ENCODE data around the gene MAZ.
"Not testable (repeated sequence)": the region's sequence is repeated elsewhere in the genome, so short reads cannot be mapped to it uniquely, and the experiment has no call there.

MAZ gene

GRCh38 chr16:29806099-29806579 lies at the start of gene MAZ:
MAZ (plus strand) TSS chr16:29806529; CDS start chr16:29806702, 173 bp downstream.
- no peak for DNase-seq

DNA sequence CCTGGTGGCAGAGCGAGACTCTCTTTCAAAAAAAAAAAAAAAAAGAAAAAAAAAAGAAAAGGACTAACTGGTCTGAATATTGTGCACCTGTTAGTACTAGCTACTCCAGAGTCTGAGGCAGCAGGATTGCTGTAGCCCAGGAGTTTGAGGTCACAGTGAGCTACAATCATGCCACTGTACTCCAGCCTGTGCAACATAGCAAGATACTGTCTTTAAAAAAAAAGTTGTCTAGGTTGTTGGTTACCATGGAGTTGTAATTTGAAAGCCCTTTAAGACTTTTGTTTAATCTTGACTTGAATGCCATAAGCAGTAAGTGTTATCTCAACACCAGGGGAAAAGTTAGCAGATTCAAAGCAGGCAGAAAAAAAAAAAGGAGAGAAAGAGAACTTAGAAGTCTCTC lies 49.7 kb upstream of the MAZ start:
- DNase-seq: no peak

DNA sequence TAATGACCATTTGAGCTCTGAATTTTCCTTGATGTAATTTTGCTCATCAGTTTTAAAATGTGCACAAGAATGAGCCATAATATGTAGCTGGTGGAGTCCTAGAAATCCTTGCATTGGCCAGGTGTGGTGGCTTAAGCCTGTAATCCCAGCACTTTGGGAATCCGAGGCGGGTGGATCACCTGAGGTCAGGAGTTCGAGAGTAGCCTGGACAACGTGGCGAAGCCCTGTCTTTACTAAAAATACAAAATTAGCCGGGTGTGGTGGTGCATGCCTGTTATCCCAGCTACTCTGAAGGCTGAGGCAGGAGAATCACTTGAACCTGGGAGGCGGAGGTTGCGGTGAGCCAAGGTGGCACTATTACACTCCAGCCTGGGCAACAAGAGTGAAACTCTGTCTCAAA lies 49.2 kb upstream of the MAZ start:
- DNase-seq: not testable (repeated sequence)

GRCh38 chr16:29757950-29758466 lies 48.3 kb upstream of the MAZ start:
- DNase-seq: no peak

- no peak for DNase-seq
Measured at GRCh38 chr16:29760567-29761279, 45.6 kb upstream of the MAZ start.

GRCh38 chr16:29761280-29761651 lies 45.1 kb upstream of the MAZ start:
- not testable (repeated sequence) for DNase-seq

DNA sequence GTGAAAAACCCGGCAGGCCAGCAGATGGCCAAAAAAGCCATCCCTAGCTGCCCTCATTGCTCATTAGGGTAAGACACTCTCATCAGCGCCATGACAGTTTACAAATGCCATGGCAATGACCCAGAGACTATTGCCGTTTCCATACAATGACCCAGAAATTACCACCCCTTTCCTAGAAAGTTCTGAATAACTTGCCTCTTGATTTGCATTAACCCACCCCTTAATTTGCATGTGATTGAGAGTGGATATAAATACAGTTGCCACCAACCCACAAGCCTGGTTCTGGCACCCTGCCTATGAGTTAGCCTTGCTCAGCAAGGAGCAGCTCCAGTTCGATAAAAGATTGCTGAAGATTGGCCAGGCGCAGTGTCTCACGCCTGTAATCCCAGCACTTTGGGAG lies 44.4 kb upstream of the MAZ start:
- no peak for DNase-seq

- no peak for DNase-seq
Measured at GRCh38 chr16:29763326-29763725, 43.0 kb upstream of the MAZ start.

GRCh38 chr16:29765167-29766032 lies 40.9 kb upstream of the MAZ start:
- DNase-seq: no peak

DNA sequence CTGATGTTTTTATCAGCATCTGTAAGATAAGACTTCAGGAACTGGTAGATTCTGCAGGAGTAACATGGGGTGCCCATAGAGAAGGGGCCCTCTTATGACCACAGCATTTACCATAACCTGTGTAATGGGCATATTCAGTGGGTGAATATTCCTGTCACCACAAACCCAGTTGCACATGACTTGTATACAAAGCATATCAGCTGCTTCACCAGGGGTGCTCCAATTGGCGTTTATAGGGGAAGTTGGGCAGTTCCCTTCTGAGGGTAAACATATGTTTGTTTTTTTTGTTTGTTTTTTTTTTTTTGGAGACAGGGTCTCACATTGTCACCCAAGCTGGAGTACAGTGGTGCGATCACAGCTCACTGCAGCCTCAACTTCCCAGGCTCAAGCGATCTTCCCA lies 39.8 kb upstream of the MAZ start:
- no peak for DNase-seq

DNA sequence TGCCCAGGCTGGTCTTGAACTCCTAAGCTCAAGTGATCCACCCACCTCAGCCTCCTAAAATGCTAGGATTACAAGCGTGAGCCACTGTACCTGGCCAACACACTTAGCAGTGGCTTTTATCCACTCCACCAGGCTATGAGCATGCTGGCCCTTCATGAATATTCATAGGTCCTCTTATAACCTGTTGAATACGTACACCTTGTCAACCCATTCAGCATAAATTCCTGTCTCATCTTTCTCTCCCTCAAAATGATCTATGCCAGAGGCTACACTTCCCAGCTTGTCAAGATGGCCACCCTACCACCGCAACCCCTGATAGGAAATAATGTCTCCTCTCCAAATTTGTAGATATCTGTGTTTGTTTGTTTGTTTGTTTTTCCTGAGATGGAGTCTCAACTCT lies 39.3 kb upstream of the MAZ start:
- DNase-seq: no peak

DNA sequence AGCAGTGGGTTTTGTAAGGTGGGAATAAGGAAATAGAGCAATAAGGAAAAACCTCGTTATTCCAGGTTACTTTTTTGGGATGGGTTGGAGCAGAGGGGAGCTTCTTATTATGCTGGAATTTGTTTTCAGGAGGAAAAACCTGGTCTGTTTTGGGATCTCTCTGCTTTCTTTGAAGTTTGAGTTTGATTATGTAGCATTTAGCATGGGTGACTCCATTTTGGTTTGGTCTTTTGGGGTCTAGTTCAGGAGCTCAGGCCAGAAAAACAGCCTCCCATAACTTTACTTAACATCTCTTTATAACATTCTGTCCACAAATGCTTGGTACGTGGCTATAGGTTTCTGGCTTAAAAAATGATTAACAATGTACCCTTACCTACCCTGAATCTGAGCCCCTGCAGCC lies 36.8 kb upstream of the MAZ start:
- no peak for DNase-seq

GRCh38 chr16:29770250-29770929 lies 35.9 kb upstream of the MAZ start:
- DNase-seq: no peak

GRCh38 chr16:29772330-29772729 lies 34.0 kb upstream of the MAZ start:
- DNase-seq: not testable (repeated sequence)

- no peak for DNase-seq
Measured at GRCh38 chr16:29774730-29775129, 31.6 kb upstream of the MAZ start.

DNA sequence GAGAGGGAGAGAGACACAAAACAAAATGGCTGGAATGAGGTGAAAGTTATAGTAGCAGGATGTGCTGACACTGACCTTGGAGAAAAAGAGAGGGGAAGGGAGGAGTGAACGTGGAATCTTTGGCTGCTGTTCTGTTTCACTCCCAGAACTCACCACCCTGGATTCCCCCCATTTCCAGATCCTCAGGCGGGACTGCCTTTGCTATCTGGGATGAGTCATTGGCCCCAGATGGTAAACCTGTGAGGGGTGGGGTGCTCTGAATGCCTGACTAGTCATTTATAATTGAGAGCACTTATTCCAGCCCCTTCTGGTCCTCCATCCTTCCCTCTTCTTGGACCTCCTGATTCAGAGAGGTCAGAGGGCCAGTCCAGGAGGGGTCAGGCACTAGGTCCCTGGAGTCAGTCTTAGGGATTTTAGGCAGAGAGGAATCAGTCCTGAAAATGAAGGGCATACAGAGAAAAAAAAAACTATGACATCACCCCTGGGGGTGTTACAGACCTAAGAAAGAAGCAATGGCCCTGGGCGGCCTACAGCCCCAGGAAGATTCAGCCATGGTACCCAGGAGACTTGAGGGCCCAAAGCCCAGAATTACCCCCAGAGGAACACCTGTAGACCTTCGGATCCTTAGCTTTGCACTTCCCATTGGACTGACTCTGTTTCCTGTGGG lies 30.5 kb upstream of the MAZ start:
- DNase-seq: peak; percentile 50

DNA sequence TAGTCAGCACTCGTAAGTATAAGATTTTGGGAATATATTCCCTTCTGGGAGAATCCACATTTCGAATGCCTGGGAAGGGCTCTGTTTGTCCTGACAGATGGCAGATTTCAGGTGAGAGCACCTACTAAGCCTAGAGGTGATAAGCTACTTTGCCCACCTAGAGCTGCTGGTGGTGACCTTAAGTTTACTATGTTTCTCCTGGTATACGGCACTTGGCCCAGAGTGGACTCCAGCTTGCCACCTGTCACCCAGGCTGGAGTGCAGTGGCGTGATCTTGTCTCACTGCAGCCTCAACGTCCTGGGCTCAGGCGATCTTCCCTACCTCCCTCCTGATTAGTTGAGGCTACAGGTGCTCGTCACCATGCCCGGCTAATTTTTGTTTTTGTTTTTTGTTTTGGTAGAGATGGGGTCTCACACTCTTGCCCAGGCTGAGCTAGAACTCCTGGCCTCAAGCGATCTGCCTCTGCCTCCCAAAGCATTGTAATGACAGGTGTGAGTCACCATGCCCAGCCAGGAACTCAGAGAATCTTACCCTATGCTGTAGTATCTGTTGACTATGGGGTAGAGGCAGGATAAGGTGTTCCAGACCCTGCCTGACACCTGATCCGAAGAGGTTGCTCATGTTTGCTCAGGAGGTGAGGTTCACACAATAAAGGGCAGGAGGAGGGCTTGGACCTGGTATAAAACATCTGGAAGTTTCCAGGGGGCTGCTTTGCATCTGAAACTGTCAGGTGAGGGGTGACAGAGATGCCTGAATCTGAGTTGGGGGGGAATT lies 28.6 kb upstream of the MAZ start, which contains the start of gene ZG16:
Gene ZG16 (plus strand): TSS at position 681 of the 775 bp plus-strand sequence. CDS start 1,011 bp downstream, outside the sequence.
- no peak for DNase-seq

- DNase-seq: no peak
Measured at GRCh38 chr16:29779474-29779873, 26.9 kb upstream of the MAZ start.

DNA sequence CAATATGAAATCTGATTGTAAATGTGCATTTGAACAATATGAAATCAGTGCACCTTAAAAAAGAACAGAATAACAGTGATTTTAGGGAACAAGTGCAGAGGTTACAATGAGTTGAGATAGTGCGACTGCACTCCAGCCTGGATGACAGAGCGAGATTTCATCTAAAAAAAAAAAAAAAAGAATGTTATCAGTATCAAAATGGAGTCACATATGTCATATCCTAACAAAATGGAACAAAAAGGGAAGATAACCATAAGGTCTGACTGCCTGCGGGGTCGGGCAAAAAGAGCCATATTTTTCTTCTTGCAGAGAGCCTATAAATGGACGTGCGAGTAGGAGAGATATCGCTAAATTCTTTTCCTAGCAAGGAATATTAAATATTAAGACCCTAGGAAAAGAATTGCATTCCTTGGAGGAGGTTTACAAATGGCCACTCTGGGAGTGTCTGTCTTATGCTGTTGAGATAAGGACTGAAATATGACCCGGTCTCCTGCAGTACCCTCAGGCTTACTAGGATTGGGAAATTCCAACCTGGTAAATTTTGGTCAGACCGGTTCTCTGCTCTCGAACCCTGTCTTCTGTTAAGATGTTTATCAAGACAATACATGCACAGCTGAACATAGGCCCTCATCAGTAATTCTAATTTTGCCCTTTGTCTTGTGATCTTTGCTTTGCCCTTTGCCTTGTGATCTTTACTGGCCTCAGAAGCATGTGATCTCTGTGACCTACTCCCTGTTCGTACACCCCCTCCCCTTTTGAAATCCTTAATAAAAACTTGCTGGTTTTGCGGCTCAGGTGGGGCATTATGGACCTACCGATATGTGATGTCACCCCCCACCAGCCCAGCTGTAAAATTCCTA lies 23.0 kb upstream of the MAZ start:
- DNase-seq: not testable (repeated sequence)

- no peak for DNase-seq
Measured at GRCh38 chr16:29784157-29784556, 22.2 kb upstream of the MAZ start.

Data from NCI-H446 treated with DMSO at 0.1 percent for 48 hours (cell line).